Measurements from ENCODE around the gene HMCN1. TPM values are rescaled to one million over a fixed set of nuclear protein-coding genes. Genes with fewer than 3 reads are reported as not detected.

The HMCN1 gene
- total and polyA plus RNA-seq, 2 donors (not counting 1 experiment from before 2014, with no cell fraction given) = 6.8 to 21.0 TPM

- Histone ChIP-seq H4K20me1 (ENCODE audit: control insufficient read depth, extremely low read depth, insufficient read depth, low read length) (no peaks in the 10 kb centered on the region), H3K4me2 (ENCODE audit: extremely low read depth, insufficient read depth, low read length) (no peak overlapping the region), H3K9me3 (ENCODE audit: control insufficient read depth, insufficient read depth, low read depth, low read length) (no peaks in the 10 kb centered on the region), H3K27me3 (ENCODE audit: control insufficient read depth, insufficient read depth, low read length) (no peaks in the 10 kb centered on the region), H3K79me2 (ENCODE audit: control insufficient read depth, insufficient read depth, low read length) (no peaks in the 10 kb centered on the region), H2AFZ (ENCODE audit: low read length) (no peak overlapping the region), H3K4me1 (ENCODE audit: control insufficient read depth, extremely low read depth, insufficient read depth, low read length) (peaks cover under 1% of the 10 kb centered on the region), H3K4me3 (replicated peaks in 1 of 4; ENCODE audit: control extremely low read depth in 1 of 4, insufficient read depth in 1 of 4, low read depth in 3 of 4, low read length in 4 of 4) (no peak overlapping the region), H3K36me3 (ENCODE audit: control insufficient read depth, insufficient read depth, low read length) (no peaks in the 10 kb centered on the region), H3K27ac (ENCODE audit: insufficient read depth, low read length) (no peak overlapping the region), H3K9ac (ENCODE audit: insufficient read depth, low read length) (no peak overlapping the region)
- TF ChIP-seq CTCF (conservative IDR thresholded peaks at IDR 0.05 in 1 of 2, IDR thresholded peaks at IDR 0.05 in 1 of 2; ENCODE audit: low read depth in 1 of 2, low read length in 2 of 2) (no peak), EZH2 (IDR thresholded peaks at IDR 0.05; ENCODE audit: low read length, missing control alignments) (no peak)
- DNase-seq (ENCODE audit: low read depth in 2 of 2) = no peak
Observed at GRCh38 chr1:186194107-186194756, 460.0 kb downstream of the HMCN1 start.

- TF ChIP-seq EZH2 (IDR thresholded peaks at IDR 0.05; ENCODE audit: low read length, missing control alignments) (no peak), CTCF (conservative IDR thresholded peaks at IDR 0.05 in 1 of 2, IDR thresholded peaks at IDR 0.05 in 1 of 2; ENCODE audit: low read depth in 1 of 2, low read length in 2 of 2) (no peak)
- H3K27me3 ChIP-seq (ENCODE audit: control insufficient read depth, insufficient read depth, low read length) = no peaks in the 10 kb centered on the region
- no peaks in the 10 kb centered on the region for H3K4me1 ChIP-seq (ENCODE audit: control insufficient read depth, extremely low read depth, insufficient read depth, low read length)
- no peaks in the 10 kb centered on the region for H3K36me3 ChIP-seq (ENCODE audit: control insufficient read depth, insufficient read depth, low read length)
- peak in 1 of 2 donors; percentile 27 for DNase-seq (ENCODE audit: low read depth in 2 of 2)
- no peaks in the 10 kb centered on the region for H3K9me3 ChIP-seq (ENCODE audit: control insufficient read depth, insufficient read depth, low read depth, low read length)
- H4K20me1 ChIP-seq (ENCODE audit: control insufficient read depth, extremely low read depth, insufficient read depth, low read length) = no peaks in the 10 kb centered on the region
- no peak overlapping the region for H2AFZ ChIP-seq (ENCODE audit: low read length)
- no peak overlapping the region for H3K27ac ChIP-seq (ENCODE audit: insufficient read depth, low read length)
- H3K4me3 ChIP-seq (replicated peaks in 1 of 4; ENCODE audit: control extremely low read depth in 1 of 4, insufficient read depth in 1 of 4, low read depth in 3 of 4, low read length in 4 of 4) = no peak overlapping the region
- no peak overlapping the region for H3K9ac ChIP-seq (ENCODE audit: insufficient read depth, low read length)
- H3K4me2 ChIP-seq (ENCODE audit: extremely low read depth, insufficient read depth, low read length) = no peak overlapping the region
- H3K79me2 ChIP-seq (ENCODE audit: control insufficient read depth, insufficient read depth, low read length) = no peaks in the 10 kb centered on the region
Observed at GRCh38 chr1:186195377-186195931, 461.3 kb downstream of the HMCN1 start.

- Histone ChIP-seq H3K27me3 (ENCODE audit: control insufficient read depth, insufficient read depth, low read length) (no peaks in the 10 kb centered on the region), H3K4me1 (ENCODE audit: control insufficient read depth, extremely low read depth, insufficient read depth, low read length) (peaks cover 7% of the 10 kb centered on the region), H3K9me3 (ENCODE audit: control insufficient read depth, insufficient read depth, low read depth, low read length) (no peaks in the 10 kb centered on the region), H3K79me2 (ENCODE audit: control insufficient read depth, insufficient read depth, low read length) (no peaks in the 10 kb centered on the region), H3K27ac (ENCODE audit: insufficient read depth, low read length) (no peak overlapping the region), H3K4me2 (ENCODE audit: extremely low read depth, insufficient read depth, low read length) (no peak overlapping the region), H4K20me1 (ENCODE audit: control insufficient read depth, extremely low read depth, insufficient read depth, low read length) (no peaks in the 10 kb centered on the region), H2AFZ (ENCODE audit: low read length) (peak overlapping the region; percentile 58), H3K4me3 (replicated peaks in 1 of 4; ENCODE audit: control extremely low read depth in 1 of 4, insufficient read depth in 1 of 4, low read depth in 3 of 4, low read length in 4 of 4) (no peak overlapping the region), H3K9ac (ENCODE audit: insufficient read depth, low read length) (no peak overlapping the region), H3K36me3 (ENCODE audit: control insufficient read depth, insufficient read depth, low read length) (no peaks in the 10 kb centered on the region)
- TF ChIP-seq CTCF (conservative IDR thresholded peaks at IDR 0.05 in 1 of 2, IDR thresholded peaks at IDR 0.05 in 1 of 2; ENCODE audit: low read depth in 1 of 2, low read length in 2 of 2) (no peak), EZH2 (IDR thresholded peaks at IDR 0.05; ENCODE audit: low read length, missing control alignments) (no peak)
- DNase-seq (ENCODE audit: low read depth in 2 of 2) = peak in 1 of 2 donors; percentile 81
Observed at GRCh38 chr1:186202271-186202764, 468.1 kb downstream of the HMCN1 start.
